Thymus (tissue), 11 donors: ENCODE data around the gene LRRN3. TPM values are rescaled to one million over a fixed set of nuclear protein-coding genes. Genes with fewer than 3 reads are reported as not detected.

ENCODE experiments used
- DNase-seq, 9 donors: peaks; one replicate each; pipeline ENCODE4 v3.0.0-alpha.2; 2013; ENCODE audit warnings: low spot score in 9 of 9, low read depth in 6 of 9, missing footprints in 1 of 9
- H3K27ac ChIP-seq, 2 donors: one replicate each; pipeline ENCODE4 v1.5.1; 2013; ENCODE audit warnings: control low read depth in 1 of 2, low read depth in 1 of 2, low read length in 1 of 2, mild to moderate bottlenecking in 1 of 2, moderate library complexity in 1 of 2
- H3K27me3 ChIP-seq, 2 donors: one replicate each; pipeline ENCODE4 v1.5.1; 2013; ENCODE audit warnings: low read length in 1 of 2; ENCODE audit not compliant: control insufficient read depth in 2 of 2, insufficient read depth in 1 of 2
- H3K36me3 ChIP-seq, 2 donors: one replicate each; pipeline ENCODE4 v1.5.1; 2013; ENCODE audit warnings: low read length in 1 of 2, mild to moderate bottlenecking in 1 of 2, moderate library complexity in 1 of 2; ENCODE audit not compliant: control insufficient read depth in 2 of 2, insufficient read depth in 2 of 2
- H3K4me1 ChIP-seq, 2 donors: one replicate each; pipeline ENCODE4 v1.5.1; 2013; ENCODE audit warnings: low read length in 2 of 2; ENCODE audit not compliant: control insufficient read depth in 2 of 2, insufficient read depth in 2 of 2
- H3K4me3 ChIP-seq, 2 donors: one replicate each; pipeline ENCODE4 v1.5.1; 2013; ENCODE audit warnings: low read length in 2 of 2, control low read depth in 1 of 2, mild to moderate bottlenecking in 1 of 2
- H3K9me3 ChIP-seq, 2 donors: one replicate each; pipeline ENCODE4 v1.5.1; 2013; ENCODE audit warnings: low read length in 1 of 2, mild to moderate bottlenecking in 1 of 2; ENCODE audit not compliant: control insufficient read depth in 2 of 2, insufficient read depth in 1 of 2
- WGBS: extraction: QIAGEN DNeasy Blood & Tissue Kit; methylation state at CpG from one replicate; pipeline ENCODE4 v1.1.7; 2013; 5-methylcytosine and 5-hydroxymethylcytosine counted together
- polyA plus RNA-seq: library from polyadenylated mRNA; stranded (reverse); fragments of 200-250 nt; gene quantifications from one replicate; pipeline ENCODE4 v1.2.3, GENCODE V29; 2013
- total RNA-seq: library from RNA; stranded (reverse); fragments of 120-200 nt; gene quantifications from one replicate; pipeline ENCODE4 v1.2.4, GENCODE V29; 2013
- donor health status: healthy.

LRRN3 gene
- total and polyA plus RNA-seq, 2 donors = 5.4 to 23.8 TPM

DNA sequence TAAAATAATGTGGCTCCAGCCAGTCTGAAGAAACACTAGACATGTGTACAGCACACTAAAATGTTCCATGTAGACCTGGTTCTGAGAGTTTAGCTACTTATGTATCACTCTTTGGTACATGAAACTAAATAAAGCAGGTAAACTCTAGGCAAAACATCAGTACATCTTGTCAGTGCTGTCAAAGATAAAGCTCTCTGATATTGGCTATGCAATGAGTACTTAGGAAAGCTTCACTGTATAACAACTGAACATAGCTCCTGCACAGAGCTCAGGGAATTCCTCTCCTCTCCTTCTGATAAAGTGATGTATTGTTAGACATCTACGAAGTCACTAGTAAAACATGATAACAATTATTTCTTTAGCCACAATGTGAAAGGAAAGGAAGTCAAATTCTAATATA, 3.5 kb downstream of the LRRN3 start:
- no peaks in the 10 kb centered on the region for H3K9me3 ChIP-seq
- no peak for DNase-seq
- no peak overlapping the region for H3K27ac ChIP-seq
- H3K36me3 ChIP-seq = no peaks in the 10 kb centered on the region
- H3K4me1 ChIP-seq = peaks cover 0 to 15% of the 10 kb centered on the region in 2 donors
- 87% methylated on average over 1 of the region's 1 CpG for WGBS
- H3K27me3 ChIP-seq = no peaks in the 10 kb centered on the region
- H3K4me3 ChIP-seq = no peak overlapping the region

GRCh38 chr7:111096997-111097396, 6.1 kb downstream of the LRRN3 start:
- Histone ChIP-seq H3K4me1 (peaks cover 0 to 5% of the 10 kb centered on the region in 2 donors), H3K9me3 (no peaks in the 10 kb centered on the region), H3K36me3 (no peaks in the 10 kb centered on the region), H3K4me3 (no peak overlapping the region), H3K27me3 (no peaks in the 10 kb centered on the region), H3K27ac (no peak overlapping the region)
- WGBS = 95% methylated on average over 3 of the region's 3 CpGs
- DNase-seq = no peak

DNA sequence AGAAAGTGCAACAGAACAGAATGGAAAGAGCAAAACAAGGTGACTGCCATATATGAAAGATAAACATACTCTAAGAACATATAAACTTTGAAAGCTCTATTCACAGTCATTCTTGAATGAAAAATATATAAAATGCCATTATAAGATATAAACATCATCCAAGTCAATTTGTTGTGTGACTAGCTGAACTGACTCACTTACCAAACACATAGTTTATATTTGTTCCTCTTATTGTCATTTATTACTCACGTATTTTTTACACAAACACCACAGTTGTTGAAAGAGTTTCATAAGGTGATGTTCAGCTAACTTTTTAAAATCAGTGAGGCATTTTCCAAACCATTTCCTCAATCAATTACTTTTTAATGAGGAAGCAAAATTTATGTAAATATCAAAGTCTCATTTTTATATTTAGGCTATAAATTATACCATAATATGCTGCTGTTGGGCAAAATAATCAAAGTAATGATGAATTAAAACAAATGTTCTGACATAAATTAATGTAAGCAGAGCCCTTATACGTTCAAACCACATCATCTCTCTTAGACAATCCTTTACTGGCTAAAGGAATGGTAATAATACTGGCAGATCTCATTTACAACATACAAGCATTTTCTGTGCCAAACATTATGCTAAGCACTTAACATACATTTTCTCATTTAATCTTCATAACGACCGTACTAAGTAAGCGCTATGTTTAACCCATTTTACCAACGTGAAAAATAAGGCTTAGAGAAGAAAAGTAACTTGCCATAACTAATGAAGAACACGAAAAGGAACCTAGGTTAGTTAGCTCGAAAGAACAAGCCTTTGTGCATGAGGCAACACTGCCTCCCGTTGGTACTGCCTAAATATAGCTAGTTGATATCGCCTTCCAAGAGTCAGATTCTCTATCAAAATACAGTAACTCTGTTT, 7.3 kb downstream of the LRRN3 start:
- WGBS = 45% methylated on average over 10 of the region's 10 CpGs
- H3K4me3 ChIP-seq = no peak overlapping the region
- peak; percentile 36 to 88 (median 65) for DNase-seq
- H3K27ac ChIP-seq = no peak overlapping the region
- H3K36me3 ChIP-seq = no peaks in the 10 kb centered on the region
- no peaks in the 10 kb centered on the region for H3K27me3 ChIP-seq
- peaks cover 0 to 5% of the 10 kb centered on the region in 2 donors for H3K4me1 ChIP-seq
- no peaks in the 10 kb centered on the region for H3K9me3 ChIP-seq

- Histone ChIP-seq H3K4me3 (no peak overlapping the region), H3K4me1 (no peaks in the 10 kb centered on the region), H3K36me3 (no peaks in the 10 kb centered on the region), H3K9me3 (no peaks in the 10 kb centered on the region), H3K27me3 (no peaks in the 10 kb centered on the region), H3K27ac (no peak overlapping the region)
- DNase-seq = no peak
- WGBS = 8% methylated on average over 1 of the region's 1 CpG
Observed at GRCh38 chr7:111098926-111099250, 8.0 kb downstream of the LRRN3 start.

DNA sequence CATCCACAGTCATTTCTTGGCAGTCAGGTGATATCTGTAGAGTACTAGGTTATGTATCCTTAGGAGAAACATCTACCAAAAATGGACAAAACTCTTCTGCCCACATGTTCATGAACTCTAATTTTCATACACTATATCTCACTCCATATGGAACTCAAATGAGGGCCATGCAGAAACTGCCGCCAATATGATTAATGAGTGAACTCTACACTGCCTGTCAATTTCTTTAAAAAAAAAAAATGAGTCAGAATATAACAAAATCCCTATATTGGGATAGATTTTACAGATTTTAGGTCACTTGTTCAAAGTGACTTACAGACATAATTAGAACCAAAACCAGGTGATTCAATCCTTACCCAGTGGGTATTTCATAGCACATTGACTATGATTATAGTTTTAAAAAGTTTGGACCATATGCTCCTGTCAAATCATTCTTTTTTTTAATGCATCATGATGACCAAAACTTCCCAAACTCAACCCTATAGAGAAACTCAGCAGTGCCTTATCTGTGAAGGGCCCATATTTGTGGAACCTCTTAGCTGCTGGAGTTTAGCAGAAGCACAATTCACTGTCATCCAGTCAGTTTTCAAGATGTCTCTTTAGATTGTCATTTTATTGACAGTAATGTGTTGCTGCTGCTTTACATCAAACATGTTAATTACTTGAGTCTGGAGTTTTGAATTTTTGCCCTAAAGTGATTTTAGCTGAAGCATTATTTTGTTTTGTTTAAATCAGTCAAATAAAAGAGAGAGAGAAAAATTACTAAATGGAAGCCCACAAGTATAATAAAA, 11.1 kb downstream of the LRRN3 start:
- H3K27ac ChIP-seq = no peak overlapping the region
- H3K4me3 ChIP-seq = no peak overlapping the region
- no peaks in the 10 kb centered on the region for H3K4me1 ChIP-seq
- no peaks in the 10 kb centered on the region for H3K36me3 ChIP-seq
- WGBS = 99% methylated on average over 1 of the region's 1 CpG
- H3K27me3 ChIP-seq = no peaks in the 10 kb centered on the region
- DNase-seq = no peak
- no peaks in the 10 kb centered on the region for H3K9me3 ChIP-seq

DNA sequence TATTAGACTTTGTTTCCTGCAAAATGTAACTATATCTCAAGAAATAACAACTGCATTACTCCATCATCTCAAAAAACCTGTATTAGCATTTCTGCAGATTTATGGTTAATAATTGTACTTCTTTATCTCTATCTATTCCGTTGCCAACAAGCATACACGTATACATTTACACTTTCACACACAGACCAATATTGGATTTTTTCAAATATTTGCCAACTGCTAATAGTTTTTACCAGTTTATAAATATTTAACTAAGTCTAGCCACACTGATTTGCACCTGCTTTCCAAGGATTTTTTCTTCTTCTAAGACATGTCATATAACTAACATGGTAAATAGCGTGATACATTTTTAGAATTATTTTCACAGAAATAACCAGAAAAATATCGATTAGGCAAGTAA, 12.2 kb downstream of the LRRN3 start:
- no peaks in the 10 kb centered on the region for H3K27me3 ChIP-seq
- no peaks in the 10 kb centered on the region for H3K4me1 ChIP-seq
- H3K36me3 ChIP-seq = no peaks in the 10 kb centered on the region
- no peak for DNase-seq
- no peak overlapping the region for H3K27ac ChIP-seq
- H3K4me3 ChIP-seq = no peak overlapping the region
- WGBS = 98% methylated on average over 4 of the region's 4 CpGs
- no peaks in the 10 kb centered on the region for H3K9me3 ChIP-seq

DNA sequence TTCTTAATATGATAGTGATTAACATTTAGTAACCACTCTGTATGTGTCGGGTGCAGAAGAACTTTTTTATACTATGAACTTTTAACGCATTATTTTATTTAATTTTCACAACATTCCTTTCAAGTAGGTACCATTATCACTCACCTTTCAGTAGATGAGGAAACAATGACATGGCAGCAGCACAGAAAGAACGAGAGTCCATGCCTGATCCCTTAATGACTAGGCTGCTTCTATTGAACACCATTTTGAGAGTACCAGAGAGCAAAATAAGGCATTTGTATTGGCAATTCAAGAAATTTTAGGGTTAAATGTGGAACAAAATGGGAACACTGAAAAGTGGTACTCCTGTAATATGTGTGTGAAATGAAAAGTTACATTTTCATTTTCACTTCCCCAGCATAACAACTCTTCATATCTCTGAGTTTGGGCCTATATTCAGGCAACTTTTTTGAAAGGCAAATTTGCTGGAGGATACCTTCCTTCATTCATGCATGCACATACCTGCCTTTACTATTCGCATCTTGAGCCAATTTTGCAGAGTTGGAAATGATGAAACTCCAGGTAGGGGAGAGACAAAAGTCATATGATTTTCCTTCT, 12.8 kb downstream of the LRRN3 start:
- Histone ChIP-seq H3K4me1 (no peaks in the 10 kb centered on the region), H3K36me3 (no peaks in the 10 kb centered on the region), H3K27ac (no peak overlapping the region), H3K4me3 (no peak overlapping the region), H3K27me3 (no peaks in the 10 kb centered on the region), H3K9me3 (no peaks in the 10 kb centered on the region)
- no peak for DNase-seq
- WGBS = 95% methylated on average over 4 of the region's 4 CpGs

GRCh38 chr7:111104710-111105109, 13.8 kb downstream of the LRRN3 start:
- no peak for DNase-seq
- H3K9me3 ChIP-seq = no peaks in the 10 kb centered on the region
- no peaks in the 10 kb centered on the region for H3K4me1 ChIP-seq
- WGBS = 96% methylated on average over 3 of the region's 3 CpGs
- no peak overlapping the region for H3K27ac ChIP-seq
- no peaks in the 10 kb centered on the region for H3K36me3 ChIP-seq
- no peaks in the 10 kb centered on the region for H3K27me3 ChIP-seq
- H3K4me3 ChIP-seq = no peak overlapping the region

DNA sequence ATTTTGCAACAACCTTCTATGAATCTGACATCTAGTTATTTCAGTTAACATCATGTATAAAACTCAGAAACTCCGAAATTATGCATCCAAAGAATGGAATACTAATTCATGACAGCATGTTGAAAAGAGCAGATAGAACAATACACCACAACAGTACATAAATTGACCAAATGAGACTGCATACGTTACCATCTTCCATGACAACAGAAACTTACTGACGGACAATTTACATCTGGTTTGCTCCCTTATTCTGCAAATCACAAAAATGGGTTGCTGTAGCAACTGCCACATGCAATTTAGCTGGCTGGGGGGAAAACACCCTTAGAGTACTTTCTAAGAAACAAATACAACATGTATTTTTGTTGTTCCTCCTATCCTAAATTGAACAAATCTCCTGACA, 14.3 kb downstream of the LRRN3 start:
- no peak for DNase-seq
- no peaks in the 10 kb centered on the region for H3K9me3 ChIP-seq
- H3K27me3 ChIP-seq = no peaks in the 10 kb centered on the region
- H3K4me1 ChIP-seq = no peaks in the 10 kb centered on the region
- H3K27ac ChIP-seq = no peak overlapping the region
- 95% methylated on average over 3 of the region's 3 CpGs for WGBS
- no peaks in the 10 kb centered on the region for H3K36me3 ChIP-seq
- no peak overlapping the region for H3K4me3 ChIP-seq
